NK-92 treated with Interleukin-12 subunit alpha and Interleukin-12 subunit beta, amount 100 ng/mL, for 24 hours (cell line): ENCODE measurements around the gene LGI4.

Source experiments
- DNase-seq: peaks from one replicate; lab custom pipeline; 2025; lab: John Stamatoyannopoulos, UW

The LGI4 gene

DNA sequence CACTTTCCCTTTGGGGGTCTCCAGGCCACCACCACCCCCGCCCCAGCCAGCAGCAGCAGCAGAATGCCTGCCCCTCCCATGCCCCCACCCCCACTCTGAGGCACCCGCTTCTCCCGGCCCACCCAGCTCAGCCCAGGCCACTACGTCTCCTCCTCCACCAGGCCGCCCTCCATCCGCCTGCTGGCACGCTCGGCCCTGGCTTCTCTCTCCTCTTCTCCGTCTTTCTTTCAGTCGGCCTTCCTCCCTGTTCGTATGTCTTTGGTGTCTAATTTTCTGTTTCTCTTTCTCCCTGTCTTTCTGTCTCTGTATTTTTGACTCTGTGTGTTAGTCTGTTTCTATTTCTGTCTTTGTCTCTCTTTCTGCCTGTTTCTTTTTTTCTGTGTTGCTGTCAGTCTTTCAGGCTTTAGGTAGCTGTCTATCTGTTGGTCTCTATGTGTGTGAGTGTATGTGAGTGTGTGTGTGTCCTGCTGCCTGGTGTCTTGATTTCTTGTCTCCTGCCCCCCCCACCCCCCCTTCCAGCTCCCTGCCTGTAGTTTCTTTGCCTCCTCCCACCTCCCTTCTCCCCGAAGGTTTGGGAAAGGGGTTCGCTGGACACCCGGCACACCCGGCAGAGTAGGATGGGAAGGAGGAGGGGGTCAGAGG is at the start of gene LGI4:
Gene LGI4 (minus strand): TSS at position 459 of the 642 bp plus-strand sequence. CDS start 379 bp downstream, at position 80.
- DNase-seq: no peak

DNA sequence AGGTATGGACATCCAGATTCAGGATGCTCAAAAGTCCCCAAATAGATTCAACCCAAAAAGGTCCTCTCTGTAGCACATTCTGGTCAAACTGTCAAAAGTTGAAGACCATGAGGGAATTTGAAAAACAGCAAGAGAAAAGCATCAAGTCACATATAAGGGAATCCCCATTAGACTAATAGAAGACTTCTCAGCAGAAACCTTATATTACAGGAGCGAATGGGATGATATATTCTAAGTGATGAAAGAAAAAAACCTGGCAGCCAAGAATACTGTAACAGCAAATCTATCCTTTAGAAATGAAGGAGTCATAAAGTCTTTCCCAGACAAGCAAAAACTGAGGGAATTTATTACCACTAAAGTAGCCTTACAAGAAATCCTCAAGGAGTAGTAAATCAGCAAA is 49.4 kb upstream of the LGI4 start:
- no peak for DNase-seq

DNA sequence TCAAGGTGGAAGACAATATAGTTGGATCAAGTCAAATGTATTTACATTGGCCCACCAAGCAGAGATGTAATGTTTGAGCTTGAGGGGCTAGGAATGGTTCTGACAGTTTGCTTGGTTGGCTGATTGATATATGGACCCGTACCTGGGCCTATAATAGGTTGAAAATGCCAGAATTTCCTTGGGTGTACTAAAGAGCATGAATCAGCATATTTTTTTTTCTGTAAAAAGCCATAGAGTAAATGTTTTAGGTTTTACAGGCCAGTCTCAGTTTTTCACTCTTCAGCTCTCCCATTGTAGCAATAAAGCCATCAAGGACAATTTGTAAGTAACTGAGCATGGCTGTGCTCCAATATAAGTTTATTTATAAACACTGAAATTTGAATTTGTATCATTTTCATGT is 46.5 kb upstream of the LGI4 start:
- no peak for DNase-seq

DNA sequence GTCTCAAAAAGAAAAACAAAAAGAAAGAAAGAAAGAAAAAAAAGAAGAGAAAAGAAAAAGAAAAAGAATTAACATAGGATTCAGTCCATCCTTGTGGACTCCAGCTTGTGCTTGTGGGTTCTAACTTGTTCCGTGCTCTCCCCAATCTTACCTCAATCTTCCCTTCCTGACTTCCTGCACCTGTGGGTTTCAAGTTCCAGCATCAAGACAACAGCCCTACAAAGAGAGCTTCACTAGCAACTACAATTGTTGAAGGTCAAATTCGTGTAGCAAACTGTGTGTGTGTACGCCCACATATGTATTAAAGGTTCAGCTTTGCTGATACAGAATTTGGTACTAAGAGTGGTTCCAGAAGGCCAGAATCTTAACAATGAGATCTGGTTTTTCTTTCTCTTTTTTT is 45.0 kb upstream of the LGI4 start:
- DNase-seq: no peak

DNA sequence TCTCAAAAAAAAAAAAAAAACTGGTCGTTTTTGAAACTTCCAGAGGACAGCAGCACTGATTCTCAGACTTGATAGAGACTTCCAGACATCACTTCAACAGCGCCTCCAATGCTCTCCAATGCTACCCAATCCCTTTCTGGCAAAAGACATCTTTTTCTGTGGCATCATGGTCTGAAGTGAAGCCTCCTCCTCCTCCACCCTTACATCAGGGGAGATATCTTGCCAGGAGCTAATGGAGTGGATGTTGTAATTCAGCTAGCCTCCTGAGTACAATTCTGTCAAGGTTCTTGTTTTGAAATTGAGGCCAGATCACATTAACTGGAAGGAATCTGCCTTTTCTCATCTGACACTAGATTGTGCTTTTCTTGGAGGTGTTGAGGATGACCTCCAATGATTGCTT is 43.8 kb upstream of the LGI4 start:
- DNase-seq: no peak

DNA sequence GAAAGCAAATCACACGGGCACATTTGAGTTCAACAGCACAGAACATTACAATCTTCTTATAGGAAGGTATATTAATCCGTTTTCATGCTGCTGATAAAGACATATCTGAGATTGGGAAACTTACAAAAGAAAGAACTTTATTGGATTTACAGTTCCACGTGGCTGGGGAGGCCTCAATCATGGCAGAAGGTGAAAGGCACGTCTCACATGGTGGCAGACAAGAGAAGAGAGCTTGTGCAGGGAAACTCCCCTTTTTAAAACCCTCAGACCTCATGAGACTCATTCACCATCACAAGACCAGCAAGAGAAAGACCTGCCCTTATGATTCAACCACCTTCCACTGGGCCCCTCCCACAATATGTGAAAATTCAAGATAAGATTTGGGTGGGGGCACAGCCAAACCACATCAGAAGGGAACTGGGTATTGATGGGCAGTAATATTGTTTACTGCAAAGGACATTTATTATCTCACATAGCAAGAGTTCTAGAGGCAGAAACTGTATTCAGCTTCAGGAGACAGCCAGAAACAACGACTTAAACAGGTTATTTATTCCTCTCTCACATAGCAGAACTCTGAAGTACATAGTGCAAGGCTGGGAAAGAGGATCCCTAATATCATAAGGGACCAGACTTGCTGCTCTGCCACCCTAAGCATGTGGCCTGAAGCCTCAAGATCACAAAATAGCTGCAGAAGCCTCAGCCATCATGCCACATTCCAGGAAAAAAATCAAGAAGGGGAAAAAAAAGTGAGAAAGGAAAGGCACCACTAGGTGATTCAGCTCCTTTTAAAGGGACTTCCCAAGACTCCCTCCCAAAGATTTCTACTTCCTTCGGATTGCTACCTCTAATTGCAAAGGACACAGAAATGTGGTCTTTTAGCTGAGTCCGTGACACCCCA is 42.8 kb upstream of the LGI4 start:
- no peak for DNase-seq

DNA sequence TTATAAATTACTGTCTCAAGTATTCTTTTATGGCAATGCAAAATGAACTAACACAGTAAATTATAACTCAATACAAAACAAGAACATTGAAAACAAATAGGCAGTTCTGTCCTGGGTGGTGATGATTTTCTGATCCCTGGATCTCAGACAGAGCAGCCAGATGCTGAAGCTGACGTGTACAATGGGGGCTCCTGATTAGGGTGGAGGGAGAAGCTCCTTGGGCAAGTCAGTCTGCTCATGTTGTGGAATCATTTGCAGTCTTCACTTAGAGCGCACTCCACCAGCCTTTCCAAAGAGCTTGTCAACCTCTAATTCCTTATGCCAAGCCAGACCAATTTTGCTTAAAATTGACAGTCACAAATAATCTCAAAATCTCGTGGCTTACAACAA is 41.3 kb upstream of the LGI4 start:
- no peak for DNase-seq

DNA sequence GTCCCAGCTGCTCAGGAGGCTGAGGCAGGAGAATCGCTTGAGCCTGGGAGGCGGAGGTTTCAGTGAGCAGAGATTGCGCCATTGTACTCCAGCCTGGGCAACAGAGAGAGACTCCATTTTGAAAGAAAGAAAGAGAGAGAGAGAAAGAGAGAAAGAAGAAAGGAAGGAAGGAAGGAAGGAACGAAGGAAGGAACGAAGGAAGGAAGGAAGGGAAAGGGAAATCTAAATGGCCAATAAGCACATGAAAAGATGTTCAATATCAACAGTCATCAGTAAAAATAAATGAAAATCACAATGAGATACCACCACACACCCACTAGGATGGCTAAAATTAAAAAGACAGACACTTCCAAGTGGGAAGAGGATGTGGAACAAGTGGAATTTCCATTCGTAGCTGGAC is 39.4 kb upstream of the LGI4 start:
- DNase-seq: no peak

DNA sequence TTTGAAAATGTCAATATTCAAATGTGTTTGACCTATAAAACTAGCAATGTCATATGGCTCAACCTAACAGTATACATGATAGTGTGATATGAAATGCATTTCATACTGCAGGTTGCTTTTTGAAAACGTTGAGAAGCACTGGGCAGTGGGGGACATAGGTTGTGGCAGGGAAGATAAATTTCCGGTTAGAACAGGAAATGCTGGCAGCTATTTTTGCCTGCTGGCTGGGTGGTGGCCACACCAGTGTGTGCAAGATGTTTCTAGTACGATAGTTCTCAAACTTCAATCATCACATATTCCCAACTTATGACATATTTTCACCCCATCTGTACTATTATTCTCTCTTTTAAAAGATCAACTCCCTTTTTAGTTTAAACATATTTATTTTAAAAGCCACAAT is 36.9 kb upstream of the LGI4 start:
- DNase-seq: no peak

DNA sequence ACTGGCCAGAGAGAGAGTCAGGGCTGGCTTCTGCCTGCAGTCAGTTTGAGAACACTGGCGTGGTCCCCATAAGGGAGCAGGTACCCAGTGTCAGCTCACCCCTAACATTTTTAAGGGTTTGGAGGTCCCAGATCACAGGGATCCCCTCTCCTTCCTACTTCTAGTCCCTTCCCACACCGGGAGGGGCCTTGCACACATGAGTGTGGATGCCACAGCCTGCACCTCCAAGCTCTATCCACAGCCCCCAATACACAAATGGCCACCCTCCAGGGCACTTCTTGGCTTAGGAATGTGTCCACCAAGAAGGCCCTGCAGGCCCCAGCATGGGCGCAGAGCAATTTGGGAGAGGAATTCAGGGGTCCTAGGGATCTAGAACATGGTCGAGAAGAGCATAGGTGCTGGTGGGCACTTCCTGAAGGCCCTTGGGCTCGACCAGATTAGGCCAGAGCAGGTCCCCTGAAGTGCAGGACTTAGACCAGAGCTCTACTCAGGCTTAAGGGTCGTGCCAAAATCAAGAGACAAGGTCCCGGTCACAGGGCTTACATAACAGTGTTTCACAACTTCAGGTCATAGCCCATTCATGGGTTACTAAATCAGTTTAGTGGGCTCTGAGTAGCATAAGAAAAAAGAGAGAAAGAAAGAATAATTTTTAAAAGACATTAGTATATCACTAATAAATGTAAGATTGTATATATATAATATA is 35.7 kb upstream of the LGI4 start:
- DNase-seq: no peak

DNA sequence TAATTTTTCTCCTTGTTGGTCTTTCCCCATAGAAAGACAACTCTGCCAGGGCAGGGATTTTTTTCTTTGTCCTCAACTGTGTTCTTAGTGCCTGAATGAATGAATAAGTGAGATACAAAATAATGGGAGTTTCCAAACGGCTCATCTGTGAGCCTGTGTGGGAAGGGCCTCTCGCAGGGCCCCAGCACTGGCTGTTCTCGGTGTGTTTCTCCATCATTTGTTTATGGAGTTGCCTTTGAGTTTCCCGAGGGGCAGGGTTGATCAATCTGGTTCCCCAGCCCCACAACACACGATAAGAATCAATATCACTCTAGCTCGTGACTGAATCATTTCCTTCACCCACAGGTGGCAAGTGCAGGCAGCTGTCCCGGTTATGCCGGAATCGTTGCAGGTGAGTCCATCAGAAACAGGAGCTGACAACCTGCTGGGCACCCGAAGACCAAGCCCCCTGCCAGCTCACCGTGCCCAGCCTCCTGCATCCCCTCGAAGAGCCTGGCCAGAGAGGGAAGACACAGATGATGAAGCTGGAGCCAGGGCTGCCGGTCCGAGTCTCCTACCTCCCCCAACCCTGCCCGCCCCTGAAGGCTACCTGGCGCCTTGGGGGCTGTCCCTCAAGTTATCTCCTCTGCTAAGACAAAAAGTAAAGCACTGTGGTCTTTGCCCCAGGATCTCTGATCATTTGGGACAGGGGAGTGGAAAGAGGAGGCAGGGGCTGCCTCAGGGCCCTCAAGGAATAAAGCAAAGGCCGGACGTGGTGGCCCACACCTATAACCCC is 34.5 kb upstream of the LGI4 start:
- no peak for DNase-seq

DNA sequence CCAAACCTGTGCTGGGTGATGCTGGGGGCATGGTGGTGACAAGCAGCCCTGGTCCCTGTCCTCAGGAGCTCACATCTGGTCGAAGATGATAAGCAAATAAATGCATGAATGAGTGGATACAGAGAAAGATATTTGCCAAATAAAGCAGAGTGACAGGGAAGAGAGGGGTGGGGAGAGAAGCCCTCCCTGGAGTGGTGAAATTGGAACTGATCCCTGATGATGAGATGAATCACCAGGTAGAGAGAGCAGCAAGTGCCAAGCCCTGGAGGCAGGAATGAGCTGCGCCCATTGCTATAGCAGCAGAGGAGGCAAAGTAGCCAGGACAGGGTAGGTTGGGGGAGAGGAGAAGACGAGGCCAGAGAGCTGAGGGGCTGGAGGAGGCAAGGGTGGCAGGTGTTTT is 33.3 kb upstream of the LGI4 start:
- no peak for DNase-seq

DNA sequence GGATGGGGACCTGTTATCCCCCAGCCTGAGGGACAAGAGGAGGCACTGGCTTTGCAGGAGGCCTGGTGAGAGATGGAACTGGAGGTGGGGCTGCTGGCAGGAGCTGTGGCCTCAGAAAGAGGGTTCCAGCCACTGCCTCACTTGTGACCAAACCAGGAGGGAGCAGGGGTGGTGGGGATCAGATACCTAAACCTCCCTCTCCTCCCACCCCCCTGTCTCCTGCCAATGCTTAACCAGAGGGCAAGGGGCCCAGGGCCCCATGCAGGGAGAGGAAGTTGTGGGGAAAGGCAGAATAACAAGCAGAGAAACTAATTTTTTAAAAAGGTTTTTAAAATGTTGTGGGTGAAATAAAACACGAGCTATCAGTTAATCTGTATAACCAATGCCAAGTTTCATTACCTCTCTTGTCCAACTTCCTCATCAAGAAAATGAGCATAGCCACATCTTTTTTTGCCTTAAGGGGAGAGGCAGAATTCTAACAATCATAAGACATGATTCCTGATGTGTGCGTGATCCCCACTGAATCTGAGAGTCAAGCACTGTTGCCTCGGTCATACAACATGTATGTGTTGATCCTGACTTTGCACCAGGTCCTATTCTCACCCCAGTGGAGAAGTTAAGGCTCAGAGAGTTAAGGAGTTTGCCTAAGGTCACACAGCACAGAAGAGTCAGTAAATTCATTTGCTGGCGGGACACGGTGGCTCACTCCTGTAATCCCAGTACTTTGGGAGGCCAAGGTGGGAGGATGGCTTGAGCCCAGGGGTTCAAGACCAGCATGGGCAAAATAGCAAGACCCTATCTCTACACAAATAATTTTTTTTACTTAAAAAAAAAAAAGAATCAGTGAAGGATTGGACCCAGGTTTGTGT is 32.6 kb upstream of the LGI4 start:
- no peak for DNase-seq

DNA sequence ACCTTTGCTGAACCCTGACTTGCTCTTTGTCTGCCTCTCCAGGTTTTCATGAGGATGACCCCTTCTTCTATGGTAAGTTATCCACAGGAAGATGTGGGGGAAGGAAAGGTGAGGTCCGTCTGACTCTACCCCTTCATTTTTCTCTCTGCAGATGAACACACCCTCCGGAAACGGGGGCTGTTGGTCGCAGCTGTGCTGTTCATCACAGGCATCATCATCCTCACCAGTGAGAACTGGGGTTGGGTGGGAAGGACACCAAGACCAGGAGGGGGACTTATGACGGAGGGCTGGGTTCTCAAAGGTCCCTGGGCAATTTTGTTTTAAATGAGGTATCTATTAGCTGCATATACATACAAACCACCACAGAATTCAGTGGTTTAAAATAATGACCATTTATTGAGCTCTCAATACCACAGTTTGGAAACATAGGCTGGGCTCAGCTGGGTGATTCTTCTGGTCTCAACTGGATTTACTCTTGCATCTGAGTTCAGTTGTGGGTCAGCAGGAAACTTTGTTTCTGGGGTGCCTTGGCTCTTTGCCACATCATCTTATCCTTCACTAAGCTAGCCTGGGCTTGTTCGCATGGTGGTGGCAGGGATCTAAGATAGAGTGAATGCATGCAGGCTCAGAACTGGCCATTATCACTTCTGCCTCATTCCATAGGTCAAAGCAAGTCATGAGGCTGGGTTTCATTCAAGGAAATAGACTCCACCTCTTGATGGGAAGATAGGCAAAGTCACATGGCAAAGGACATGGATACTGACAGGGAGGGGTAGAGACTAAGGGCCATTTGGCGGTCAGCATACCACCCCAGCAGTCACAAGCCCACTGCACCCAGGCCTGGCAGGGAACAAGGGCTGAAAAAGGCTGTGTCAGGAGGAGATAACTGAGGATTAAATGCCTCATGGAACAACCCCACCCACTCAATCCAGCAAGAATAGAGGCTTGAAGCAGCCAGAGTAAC is 31.5 kb upstream of the LGI4 start:
- DNase-seq: no peak

DNA sequence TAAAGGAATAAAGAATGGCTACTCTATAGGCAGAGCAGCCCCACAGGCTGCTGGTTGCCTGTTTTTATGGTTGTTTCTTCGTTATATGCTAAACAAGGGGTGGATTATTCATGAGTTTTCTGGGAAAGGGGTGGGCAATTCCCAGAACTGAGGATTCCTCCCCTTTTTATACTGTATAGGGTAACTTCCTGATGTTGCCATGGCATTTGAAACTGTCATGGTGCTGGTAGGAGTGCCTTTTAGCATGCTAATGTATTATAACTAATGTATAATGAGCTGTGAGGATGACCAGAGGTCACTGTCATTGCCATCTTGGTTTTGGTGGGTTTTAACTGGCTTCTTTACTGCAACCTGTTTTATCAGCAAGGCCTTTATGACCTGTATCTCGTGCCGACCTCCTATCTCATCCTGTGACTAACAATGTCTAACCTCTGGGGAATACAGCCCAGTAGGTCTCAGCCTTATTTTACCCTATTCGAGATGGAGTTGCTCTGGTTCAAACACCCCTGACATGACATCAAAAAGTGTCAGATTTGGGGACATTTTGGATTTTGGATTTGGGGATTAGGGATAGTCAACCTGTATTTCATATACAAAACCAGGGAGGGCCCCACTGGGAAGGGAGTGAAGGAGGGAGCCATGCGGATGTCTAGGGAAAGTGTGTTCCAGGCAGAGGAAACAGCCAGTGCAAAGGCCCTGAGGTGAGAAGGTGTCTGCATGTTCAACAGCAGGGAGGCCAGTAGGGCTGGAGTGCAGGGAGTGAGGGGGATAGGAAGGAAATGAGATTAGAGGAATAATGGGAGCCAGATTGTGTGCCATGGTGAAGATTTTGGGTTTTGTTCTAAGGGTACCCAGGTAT is 30.6 kb upstream of the LGI4 start:
- no peak for DNase-seq

DNA sequence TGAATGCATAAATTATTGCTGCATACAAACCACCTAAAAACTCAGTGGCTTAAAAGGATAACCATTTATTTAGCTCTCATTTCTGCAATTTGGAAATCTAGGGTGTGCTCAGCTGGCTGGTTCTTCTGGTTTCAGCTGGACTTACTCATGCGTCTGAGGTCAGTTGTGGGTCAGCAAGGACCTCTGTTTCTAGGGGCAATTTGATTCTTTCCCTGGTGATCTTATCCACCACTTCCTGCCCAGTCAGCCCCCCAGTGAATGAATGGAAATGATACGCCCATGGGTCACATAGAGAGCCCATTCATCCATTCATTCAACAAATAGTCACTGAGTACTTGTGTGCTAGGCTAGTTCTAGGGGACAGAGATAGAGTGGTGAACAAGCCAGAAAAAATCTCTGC is 29.6 kb upstream of the LGI4 start:
- DNase-seq: no peak

DNA sequence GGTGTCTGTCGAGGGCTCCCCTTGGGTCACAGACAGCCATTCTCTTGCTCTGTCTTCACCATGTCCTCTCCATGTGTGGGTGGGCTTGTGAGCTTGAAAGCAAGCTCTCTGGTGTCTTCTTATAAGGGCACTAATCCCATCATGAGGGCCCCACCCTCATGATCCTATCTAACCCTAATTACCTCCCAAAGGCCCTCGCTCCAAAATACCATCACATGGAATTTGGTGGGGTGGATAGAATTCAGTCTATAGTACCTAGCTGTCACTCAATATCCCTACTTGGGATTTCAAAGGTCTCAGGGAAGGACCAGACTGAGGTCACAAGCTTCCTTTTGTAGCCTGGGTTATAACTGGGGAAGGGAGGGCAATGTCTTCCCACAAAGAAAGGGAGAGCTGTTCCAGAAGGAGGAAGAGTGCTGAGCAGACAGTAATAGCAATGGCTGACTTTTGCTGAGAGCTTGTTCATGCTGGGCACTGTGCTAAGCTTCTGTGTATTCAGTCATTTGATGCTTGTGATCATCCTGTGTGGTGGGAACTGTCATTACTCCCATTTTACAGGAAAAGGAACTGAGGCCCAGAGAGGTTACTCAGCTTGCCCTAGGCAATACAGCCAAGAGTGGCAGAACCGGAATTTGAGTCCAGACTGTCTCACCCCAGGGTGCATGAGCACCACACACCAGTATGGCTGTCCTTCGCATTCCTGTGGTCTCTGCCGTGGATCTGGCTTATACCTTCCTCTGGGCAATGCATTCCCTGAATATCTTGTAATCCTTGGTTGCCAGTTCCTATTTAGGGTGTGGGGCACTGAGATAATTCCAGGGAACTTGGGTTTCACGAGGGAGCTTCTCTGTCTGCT is 27.8 kb upstream of the LGI4 start:
- DNase-seq: no peak

DNA sequence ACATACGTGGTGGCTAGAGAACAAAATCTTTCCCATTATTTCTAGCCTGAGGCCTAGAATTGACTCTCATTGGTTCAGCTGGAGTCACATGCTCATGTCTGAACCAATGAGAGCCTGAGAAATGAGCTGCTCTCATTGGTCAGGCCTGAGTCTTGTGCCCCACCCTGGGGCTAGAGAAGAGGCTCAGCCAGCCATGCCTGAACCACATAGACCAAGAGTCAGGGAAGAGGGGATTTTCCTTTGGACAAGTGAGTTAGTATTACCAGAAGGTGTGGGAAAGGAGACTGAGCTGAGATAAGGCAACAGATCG is 26.5 kb upstream of the LGI4 start:
- DNase-seq: no peak
